ENCODE results near the gene BASP1.
"Not testable (repeated sequence)": the region's sequence is repeated elsewhere in the genome, so short reads cannot be mapped to it uniquely, and the experiment has no call there.

The BASP1 gene

GRCh38 chr5:17190799-17191391, 26.5 kb upstream of the BASP1 start:
- DNase-seq (ENCODE audit: extremely low read depth in 1 of 2, low read depth in 1 of 2), result no peak

GRCh38 chr5:17191574-17191973, 25.9 kb upstream of the BASP1 start:
- not testable (repeated sequence) for DNase-seq (ENCODE audit: extremely low read depth in 1 of 2, low read depth in 1 of 2)

DNA sequence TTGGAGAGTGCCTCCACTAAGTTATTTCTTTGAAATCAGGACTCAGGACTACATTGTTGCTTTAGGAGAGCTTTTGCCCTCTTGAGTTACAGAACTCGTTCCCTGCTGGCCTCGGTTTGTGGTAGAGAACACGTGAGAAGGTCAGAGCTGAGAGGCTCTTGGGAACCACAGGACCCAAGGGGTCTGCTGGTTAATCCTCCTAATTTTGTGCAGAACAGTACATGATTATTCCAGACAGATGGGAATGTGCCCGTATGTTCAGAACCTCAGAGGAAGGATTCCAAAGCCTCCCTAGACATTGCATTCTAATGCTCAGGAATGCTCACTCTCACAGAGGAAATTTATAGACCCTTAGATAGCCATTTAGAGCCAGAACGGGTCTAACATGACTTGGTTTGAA, 25.2 kb upstream of the BASP1 start:
- DNase-seq (ENCODE audit: extremely low read depth in 1 of 2, low read depth in 1 of 2), result no peak

- DNase-seq (ENCODE audit: extremely low read depth in 1 of 2, low read depth in 1 of 2), result no peak
Measured at GRCh38 chr5:17196024-17196423, 21.4 kb upstream of the BASP1 start.

DNA sequence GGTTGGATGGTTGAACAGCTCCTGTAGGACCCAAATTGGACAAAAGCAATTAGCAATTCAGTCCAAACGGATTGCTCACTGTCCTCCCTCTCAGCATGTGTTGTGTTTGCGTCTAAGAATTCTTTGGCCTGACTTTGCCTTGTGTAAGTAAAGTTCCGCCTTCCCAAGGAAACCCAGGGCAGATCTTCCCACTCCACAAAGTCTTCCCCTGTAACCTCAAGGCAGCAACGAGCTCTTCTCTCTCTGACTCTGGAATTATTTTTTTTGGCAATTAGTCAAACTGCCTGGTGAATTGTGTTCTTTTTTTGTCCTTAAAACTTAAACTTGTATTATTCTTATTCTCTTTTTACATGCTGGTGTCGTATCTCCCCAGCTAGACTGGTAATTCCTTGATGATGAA, 20.7 kb upstream of the BASP1 start:
- no peak for DNase-seq (ENCODE audit: extremely low read depth in 1 of 2, low read depth in 1 of 2)

GRCh38 chr5:17203329-17204132, 13.9 kb upstream of the BASP1 start:
- DNase-seq (ENCODE audit: extremely low read depth in 1 of 2, low read depth in 1 of 2), result no peak

DNA sequence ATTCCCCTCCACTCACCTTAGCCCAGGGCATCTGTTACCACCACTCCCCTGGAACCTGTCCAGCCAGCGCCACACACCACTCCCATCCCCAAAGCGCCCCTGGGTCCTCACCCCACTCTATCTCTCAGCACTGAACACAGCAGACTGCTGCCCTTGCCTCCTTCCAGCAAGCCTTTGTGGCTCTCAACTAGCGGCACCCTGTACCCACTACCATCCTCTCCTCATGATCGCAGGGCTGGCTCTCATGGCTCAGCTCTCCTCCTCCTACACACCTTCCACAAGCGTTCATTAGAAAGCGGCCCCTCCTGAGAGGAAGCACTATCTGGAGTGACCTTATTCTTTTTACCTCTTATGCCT, 13.3 kb upstream of the BASP1 start:
- DNase-seq (ENCODE audit: extremely low read depth in 1 of 2, low read depth in 1 of 2), result no peak

- DNase-seq (ENCODE audit: extremely low read depth in 1 of 2, low read depth in 1 of 2), result no peak
Measured at GRCh38 chr5:17206021-17206420, 11.4 kb upstream of the BASP1 start.

DNA sequence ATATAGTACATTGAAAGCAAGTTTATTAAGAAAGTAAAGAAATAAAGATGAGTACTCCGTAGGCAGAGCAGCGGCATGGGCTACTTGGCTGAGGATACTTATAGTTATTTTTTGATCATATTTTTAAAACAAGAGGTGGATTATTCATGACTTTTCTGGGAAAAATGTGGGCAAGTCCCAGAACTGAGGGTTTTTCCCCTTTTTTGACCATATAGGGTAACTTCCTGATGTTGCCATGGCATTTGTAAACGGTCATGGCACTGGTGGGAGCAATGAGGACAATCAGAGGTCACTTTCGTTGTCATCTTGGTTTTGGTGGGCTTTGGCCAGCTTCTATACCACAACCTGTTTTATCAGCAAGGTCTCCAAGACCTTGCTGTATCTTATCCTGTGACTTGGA, 5.2 kb upstream of the BASP1 start:
- DNase-seq (ENCODE audit: extremely low read depth in 1 of 2, low read depth in 1 of 2), result no peak

DNA sequence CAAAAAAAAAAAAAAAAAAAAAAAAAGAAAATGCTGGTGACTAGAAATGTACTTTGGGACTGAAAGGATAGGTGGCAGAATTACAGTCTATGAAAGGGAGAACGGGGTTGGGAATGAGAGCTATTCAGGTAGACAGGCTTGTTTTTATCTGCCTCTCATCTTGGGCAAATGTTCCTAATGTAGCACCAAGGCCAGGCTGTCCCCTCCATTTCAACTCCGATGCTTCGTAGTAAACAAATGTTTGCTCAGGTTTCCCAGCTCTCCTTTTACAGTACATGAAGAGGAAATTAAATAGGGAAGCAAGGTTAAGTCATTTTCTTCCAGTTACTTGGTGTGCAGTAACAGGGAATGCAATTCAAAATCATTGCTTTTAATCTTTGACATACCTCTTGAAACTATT, 4.4 kb upstream of the BASP1 start:
- DNase-seq (ENCODE audit: extremely low read depth in 1 of 2, low read depth in 1 of 2), result no peak

DNA sequence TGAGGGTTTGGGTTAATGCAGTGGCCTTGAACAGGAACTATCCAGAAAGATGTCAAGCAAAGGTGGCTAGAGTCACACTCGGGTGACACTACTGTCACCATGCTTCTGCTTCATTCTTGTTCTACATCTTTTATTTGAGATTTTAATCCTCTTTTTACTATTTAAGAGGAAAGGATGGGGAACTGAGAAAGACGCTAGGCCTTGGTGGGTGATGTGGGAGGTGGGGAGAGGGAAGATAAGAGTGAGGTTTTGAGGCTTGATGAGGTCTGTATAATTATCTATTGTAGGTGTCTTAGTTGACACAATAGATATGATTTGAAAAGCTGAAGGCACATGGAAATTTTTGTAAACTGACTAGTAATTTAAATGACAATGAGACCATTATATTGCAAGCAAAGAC, 3.5 kb upstream of the BASP1 start:
- no peak for DNase-seq (ENCODE audit: extremely low read depth in 1 of 2, low read depth in 1 of 2)

DNA sequence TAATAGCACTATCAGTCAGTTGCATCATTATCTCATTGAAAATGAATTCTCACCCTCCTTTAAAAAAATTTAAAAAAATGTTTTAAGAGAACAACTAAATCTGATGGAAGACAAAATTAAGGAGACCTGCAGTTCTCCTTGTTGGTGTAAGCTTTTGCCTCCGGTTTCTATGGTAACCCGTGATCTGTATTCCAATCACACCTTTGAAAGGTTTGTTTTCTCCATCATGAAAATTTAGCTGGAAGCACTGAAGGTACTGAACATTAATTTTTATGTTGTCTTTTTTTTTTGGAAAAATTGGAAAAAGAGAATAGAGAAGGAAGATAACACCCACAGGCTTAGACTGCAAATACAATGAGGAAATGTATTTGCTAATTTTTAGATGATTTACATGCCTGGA, 2.5 kb upstream of the BASP1 start:
- DNase-seq (ENCODE audit: extremely low read depth in 1 of 2, low read depth in 1 of 2), result no peak

- DNase-seq (ENCODE audit: extremely low read depth in 1 of 2, low read depth in 1 of 2), result no peak
Measured at GRCh38 chr5:17215361-17215760, 2.1 kb upstream of the BASP1 start.

GRCh38 chr5:17216176-17216973, 1.1 kb upstream of the BASP1 start:
- DNase-seq (ENCODE audit: extremely low read depth in 1 of 2, low read depth in 1 of 2), result no peak

GRCh38 chr5:17216974-17217492, 398 bp upstream of the BASP1 start:
- DNase-seq (ENCODE audit: extremely low read depth in 1 of 2, low read depth in 1 of 2), result no peak

- DNase-seq (ENCODE audit: extremely low read depth in 1 of 2, low read depth in 1 of 2), result no peak
Measured at GRCh38 chr5:17218353-17219005, 1.0 kb downstream of the BASP1 start.

DNA sequence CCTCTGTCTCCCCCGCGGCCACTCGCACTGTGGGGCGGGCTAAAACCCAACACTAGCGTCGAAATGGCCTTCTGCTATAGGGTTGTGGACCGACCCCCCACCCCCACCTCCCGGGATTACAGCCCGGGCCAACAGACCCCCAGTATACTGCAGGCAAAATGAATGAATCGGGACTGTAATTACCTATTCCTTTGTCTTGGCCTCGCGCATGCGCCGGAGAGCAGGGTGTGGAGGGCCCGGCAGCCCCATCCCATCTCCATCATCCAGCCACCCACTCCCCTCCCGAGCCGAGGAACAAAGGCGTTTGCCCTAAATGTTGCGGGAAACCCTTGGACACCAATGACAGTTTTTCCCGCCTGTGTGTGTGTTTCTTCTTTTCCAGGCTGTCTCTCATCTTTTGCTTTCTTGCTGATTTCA, 1.6 kb downstream of the BASP1 start:
- DNase-seq (ENCODE audit: extremely low read depth in 1 of 2, low read depth in 1 of 2), result no peak

GRCh38 chr5:17219469-17219868, 2.0 kb downstream of the BASP1 start:
- DNase-seq (ENCODE audit: extremely low read depth in 1 of 2, low read depth in 1 of 2), result no peak

- DNase-seq (ENCODE audit: extremely low read depth in 1 of 2, low read depth in 1 of 2), result no peak
Measured at GRCh38 chr5:17219992-17220391, 2.6 kb downstream of the BASP1 start.

DNA sequence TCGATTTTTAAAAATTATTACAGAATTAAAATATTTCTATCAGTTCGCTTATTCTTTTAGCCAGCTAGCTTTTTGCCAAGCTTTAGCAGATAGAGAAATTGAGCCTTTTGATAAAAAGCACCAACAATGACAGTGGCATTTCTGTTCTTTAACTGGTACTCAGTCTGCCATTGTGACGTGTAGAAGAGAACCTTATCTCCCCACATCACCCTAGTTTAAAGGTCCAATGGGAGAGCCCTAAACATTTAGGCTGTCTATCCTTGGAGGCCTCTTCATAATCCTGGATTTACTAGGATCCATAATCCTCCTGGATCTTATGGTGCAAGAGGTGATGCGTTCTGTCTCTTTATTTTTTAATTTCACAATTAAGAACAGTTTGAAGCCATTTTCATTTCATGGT, 3.0 kb downstream of the BASP1 start:
- DNase-seq (ENCODE audit: extremely low read depth in 1 of 2, low read depth in 1 of 2), result no peak
